Endothelial cell of umbilical vein (primary cell): ENCODE data around the gene EFS. TPM values are rescaled to one million over a fixed set of nuclear protein-coding genes. Genes with fewer than 3 reads are reported as not detected.

Experiments
- BruUV-seq: library from RNA; stranded (reverse); fragments of 400-500 nt; replicated peaks from 2 replicates; lab custom pipeline; 2021; lab: Mats Ljungman, UMichigan
- CTCF ChIA-PET: fragments of 300-600, 350-600 bp; sonication (Branson Sonifier 250); formaldehyde crosslinking; loops from one replicate; lab custom pipeline; 2021; ENCODE audit warnings: antibody characterized with exemption, inconsistent platforms; lab: Charles Lee
- POLR2A ChIA-PET: fragments of 300-600, 350-600 bp; sonication (Branson Sonifier 250); formaldehyde crosslinking; loops from one replicate; lab custom pipeline; 2021; ENCODE audit warnings: antibody characterized with exemption, inconsistent platforms; lab: Charles Lee
- DNase-seq: peaks from one replicate; pipeline ENCODE4 v3.0.0-alpha.2; 2011; ENCODE audit warnings: low read depth, low spot score
- FAIRE-seq: peaks from 2 replicates; lab custom pipeline; 2011; peaks lifted over from hg19 to GRCh38; lab: Jason Lieb, UNC
- H2AFZ ChIP-seq: 2 replicates; pipeline ENCODE4 v1.6.0; 2012; ENCODE audit warnings: low read depth, low read length, control low read depth, inconsistent platforms
- H3K27ac ChIP-seq: 2 replicates; pipeline ENCODE4 v1.5.1; 2011; ENCODE audit warnings: low read depth, mild to moderate bottlenecking, control low read depth, low read length, moderate library complexity; ENCODE audit not compliant: insufficient read depth
- H3K27me3 ChIP-seq, 2 experiments: 2 replicates each; pipeline versions ENCODE4 v1.6.0 to v1.6.1; 2011; ENCODE audit warnings: low read length in 2 of 2, mixed read lengths in 1 of 2; ENCODE audit not compliant: control insufficient read depth in 2 of 2, insufficient read depth in 2 of 2
- H3K36me3 ChIP-seq, 2 experiments: 2 replicates in 1 of 2; 3 replicates in 1 of 2; pipeline ENCODE4 v1.5.1; 2011; ENCODE audit warnings: low read length in 2 of 2, mild to moderate bottlenecking in 1 of 2, moderate library complexity in 1 of 2; ENCODE audit not compliant: control insufficient read depth in 2 of 2, insufficient read depth in 2 of 2; ENCODE audit errors: extremely low read depth in 1 of 2
- H3K4me1 ChIP-seq: 3 replicates; pipeline ENCODE4 v1.5.1; 2011; ENCODE audit warnings: mild to moderate bottlenecking, low read length; ENCODE audit not compliant: control insufficient read depth, insufficient read depth; ENCODE audit errors: extremely low read depth
- H3K4me2 ChIP-seq: 2 replicates; pipeline ENCODE4 v1.6.1; 2011; ENCODE audit warnings: low read length, control low read depth, mixed read lengths; ENCODE audit not compliant: insufficient read depth
- H3K4me3 ChIP-seq, 3 experiments: fragments of 200-600 bp in 1 of 3; sonication (generic), shearing (Covaris generic) in 1 of 3; replicated peaks in 1 of 3; 2 replicates each; pipeline ENCODE4 v1.5.1; 2011 to 2016; ENCODE audit warnings: control low read depth in 3 of 3, low read length in 3 of 3, mild to moderate bottlenecking in 2 of 3, inconsistent platforms in 1 of 3, low read depth in 1 of 3, moderate library complexity in 1 of 3; ENCODE audit not compliant: insufficient read depth in 1 of 3
- H3K79me2 ChIP-seq: 2 replicates; pipeline ENCODE4 v1.6.0; 2012; ENCODE audit warnings: low read length, inconsistent platforms; ENCODE audit not compliant: control insufficient read depth, insufficient read depth
- H3K9ac ChIP-seq: replicated peaks from 2 replicates; pipeline ENCODE3; 2011; ENCODE audit warnings: low read length, control low read depth; ENCODE audit not compliant: insufficient read depth; ENCODE audit errors: extremely low read depth
- H3K9me1 ChIP-seq: replicated peaks from 3 replicates; pipeline ENCODE4 v1.6.0; 2011; ENCODE audit warnings: mild to moderate bottlenecking, low read length; ENCODE audit not compliant: control insufficient read depth, insufficient read depth; ENCODE audit errors: extremely low read depth
- H3K9me3 ChIP-seq: replicated peaks from 2 replicates; pipeline ENCODE4 v1.5.1; 2012; ENCODE audit warnings: low read length, inconsistent platforms; ENCODE audit not compliant: control insufficient read depth, insufficient read depth
- H4K20me1 ChIP-seq: replicated peaks from 2 replicates; pipeline ENCODE3; 2011; ENCODE audit warnings: mild to moderate bottlenecking, low read length; ENCODE audit not compliant: control insufficient read depth, insufficient read depth; ENCODE audit errors: extremely low read depth
- CTCF ChIP-seq, 2 donors: IDR thresholded peaks; 1 replicate in 1 of 2; 2 replicates in 1 of 2; pipeline ENCODE4 v1.5.1; 2011; ENCODE audit warnings: low read length in 2 of 2, mild to moderate bottlenecking in 2 of 2, moderate library complexity in 2 of 2, control low read depth in 1 of 2, inconsistent platforms in 1 of 2, low read depth in 1 of 2; ENCODE audit not compliant: insufficient read depth in 1 of 2; ENCODE audit errors: extremely low read depth in 1 of 2
- EZH2 ChIP-seq: IDR thresholded peaks from 2 replicates; pipeline ENCODE4 v1.6.1; 2012; ENCODE audit warnings: borderline replicate concordance, low read depth, mild to moderate bottlenecking, moderate library complexity, low read length, inconsistent platforms; ENCODE audit not compliant: severe bottlenecking
- FOS ChIP-seq: IDR thresholded peaks from 2 replicates; pipeline ENCODE4 v1.6.1; 2011; ENCODE audit warnings: mild to moderate bottlenecking, low read length, moderate library complexity, borderline replicate concordance; ENCODE audit not compliant: insufficient read depth
- GATA2 ChIP-seq: IDR thresholded peaks from 2 replicates; pipeline ENCODE4 v1.7.0; 2011; ENCODE audit warnings: low read depth, mild to moderate bottlenecking, moderate library complexity, mixed read lengths, low read length; ENCODE audit not compliant: insufficient read length, insufficient read depth
- JUN ChIP-seq: IDR thresholded peaks from 2 replicates; pipeline ENCODE4 v1.6.1; 2011; ENCODE audit warnings: borderline replicate concordance, low read depth; ENCODE audit not compliant: insufficient read length, insufficient read depth
- MAX ChIP-seq: IDR thresholded peaks from 2 replicates; pipeline ENCODE4 v1.6.1; 2011; ENCODE audit not compliant: insufficient read depth, insufficient read length
- MYC ChIP-seq: IDR thresholded peaks from one replicate; pipeline ENCODE4 v1.6.1; 2011; ENCODE audit warnings: mild to moderate bottlenecking, low read depth, low read length
- POLR2A ChIP-seq: IDR thresholded peaks from 2 replicates; pipeline ENCODE4 v1.6.1; 2012; ENCODE audit warnings: low read depth, mild to moderate bottlenecking, control low read depth, low read length
- POLR2AphosphoS5 ChIP-seq: IDR thresholded peaks from 2 replicates; pipeline ENCODE4 v1.6.1; 2012; ENCODE audit warnings: low read depth, mild to moderate bottlenecking, control low read depth, low read length, moderate library complexity; ENCODE audit not compliant: insufficient read depth
- dilution Hi-C: fragments of 300-500 bp; cut with MboI; formaldehyde crosslinking; loops from one replicate; pipeline ENCODE4 v1.15.0; 2019; ENCODE audit warnings: low sequenced_read_pairs; ENCODE audit not compliant: extremely low pct_ligation_motif_present
- intact Hi-C: fragments of 100-400 bp; cut with micrococcal nuclease; formaldehyde crosslinking; loops from one replicate; pipeline ENCODE4 v1.10.0; 2022
- polyA plus RNA-seq, 4 experiments: library from polyadenylated mRNA; depleted of rRNA in 3 of 4; stranded (reverse) in 3 of 4; unstranded in 1 of 4; fragments of >200 nt; gene quantifications; 2 replicates each; pipeline versions ENCODE4 v1.2.1 to v1.2.3, GENCODE V29; 2011 to 2012; ENCODE audit warnings: missing spikeins in 1 of 4
- total RNA-seq: library from RNA; stranded (reverse); gene quantifications from 2 replicates; pipeline ENCODE4 v1.2.3, GENCODE V29; 2021

The EFS gene
- total and polyA plus RNA-seq, 2 donors (not counting 3 experiments of a cell fraction or from before 2014, with no cell fraction given): 0.03 to 0.13 TPM

- DNase-seq: no peak
- ChIA-PET POLR2A (no interaction called here), CTCF (interaction anchor here (3.2 kb wide), 1 partner anchor 13 kb away, joined by 17 read pairs; the partner anchor contains the start of gene PABPN1)
- Histone ChIP-seq H3K27ac (no peak overlapping the region), H3K4me2 (no peak overlapping the region), H3K79me2 (peaks cover 50% of the 10 kb centered on the region), H3K4me3 (no peak overlapping the region), H3K36me3 (peaks cover 0 to 12% of the 10 kb centered on the region in 2 experiments), H2AFZ (no peak overlapping the region), H3K27me3 (no peaks in the 10 kb centered on the region), H3K9me1 (no peaks in the 10 kb centered on the region), H3K4me1 (peaks cover 25% of the 10 kb centered on the region), H3K9ac (no peak overlapping the region), H4K20me1 (no peaks in the 10 kb centered on the region), H3K9me3 (no peaks in the 10 kb centered on the region)
- dilution Hi-C loops: no loop called here
- intact Hi-C loops: no loop called here
- FAIRE-seq: no peak
- TF ChIP-seq CTCF (IDR thresholded peaks at IDR 0.05; ENCODE audit: extremely low read depth in 1 of 2, insufficient read depth in 1 of 2, low read depth in 1 of 2, low read length in 2 of 2): no peak
- no peak for TF ChIP-seq EZH2
- no peak for TF ChIP-seq GATA2
- TF ChIP-seq JUN: no peak
- no peak for TF ChIP-seq MYC
- TF ChIP-seq POLR2AphosphoS5: no peak
- no peak for TF ChIP-seq MAX
- no peak for TF ChIP-seq POLR2A
- TF ChIP-seq FOS: no peak
- BruUV-seq: no TSS peak
Measured at GRCh38 chr14:23308721-23309445, 56.1 kb downstream of the EFS start.
